Prostate gland (tissue), 2 donors: Measurements from ENCODE around the gene UBALD2. TPM values are rescaled to one million over a fixed set of nuclear protein-coding genes. Genes with fewer than 3 reads are reported as not detected.

Experiments
- DNase-seq: peaks from one replicate; pipeline ENCODE4 v3.0.0-alpha.2; 2019; ENCODE audit warnings: low spot score
- H3K27ac ChIP-seq, 2 donors: fragments of 200-600 bp; sonication (generic); 2 replicates each; pipeline ENCODE4 v1.5.1; 2017 to 2019
- H3K27me3 ChIP-seq: fragments of 200-600 bp; sonication (generic); replicated peaks from 2 replicates; pipeline ENCODE4 v1.5.1; 2019; ENCODE audit not compliant: insufficient read depth
- H3K36me3 ChIP-seq, 2 donors: fragments of 200-600 bp; sonication (generic); 1 replicate in 1 of 2; 2 replicates in 1 of 2; pipeline versions ENCODE4 v1.5.1 to v1.8.1; 2017 to 2019
- H3K4me1 ChIP-seq: fragments of 200-600 bp; sonication (generic); replicated peaks from 2 replicates; pipeline ENCODE4 v1.5.1; 2019
- H3K4me3 ChIP-seq, 2 donors: fragments of 200-600 bp; sonication (generic); 2 replicates each; pipeline ENCODE4 v1.5.1; 2017 to 2019
- H3K9me3 ChIP-seq: fragments of 200-600 bp; sonication (generic); 2 replicates; pipeline ENCODE4 v1.5.1; 2017
- CTCF ChIP-seq, 4 experiments: fragments of 200-600 bp in 2 of 4; fragments of 450-650 bp in 2 of 4; sonication (generic) in 2 of 4; IDR thresholded peaks; 1 replicate in 3 of 4; 2 replicates in 1 of 4; pipeline ENCODE4 v1.5.1; 2016 to 2019; ENCODE audit warnings: antibody characterized with exemption in 4 of 4, mild to moderate bottlenecking in 2 of 4, moderate library complexity in 2 of 4
- POLR2A ChIP-seq: fragments of 450-650 bp; IDR thresholded peaks from one replicate; pipeline ENCODE4 v1.6.1; 2016; ENCODE audit warnings: antibody characterized with exemption, mild to moderate bottlenecking
- POLR2AphosphoS5 ChIP-seq: sonication (generic); formaldehyde crosslinking; IDR thresholded peaks from one replicate; pipeline ENCODE4 v1.6.1; 2017; ENCODE audit warnings: antibody characterized with exemption
- WGBS: methylation state at CpG from one replicate; pipeline ENCODE4 v1.1.5; 2018; 5-methylcytosine and 5-hydroxymethylcytosine counted together
- intact Hi-C: fragments of 100-400 bp; cut with DNase I; formaldehyde crosslinking; loops from one replicate; pipeline ENCODE4 v1.14.2; 2022
- total RNA-seq, 2 donors: library from RNA; depleted of rRNA; stranded (reverse); fragments of >200 nt; gene quantifications; one replicate each; pipeline ENCODE4 v1.1.0, GENCODE V29; 2016

The UBALD2 gene
- total RNA-seq, 2 donors from 2014 or later, result 19.4 to 19.7 TPM

- Histone ChIP-seq H3K9me3 (no peaks in the 10 kb centered on the region), H3K4me1 (no peaks in the 10 kb centered on the region), H3K27ac (no peak overlapping the region), H3K4me3 (no peak overlapping the region), H3K27me3 (no peaks in the 10 kb centered on the region), H3K36me3 (no peaks in the 10 kb centered on the region)
- 82% methylated on average over 7 of the region's 7 CpGs for WGBS
- intact Hi-C loops, result no loop called here
- no peak for DNase-seq
- TF ChIP-seq CTCF (IDR thresholded peaks at IDR 0.05) (no peak), POLR2AphosphoS5 (no peak), POLR2A (no peak)
Observed at GRCh38 chr17:76237859-76238313, 27.3 kb upstream of the UBALD2 start.

- no peak overlapping the region for H3K4me3 ChIP-seq
- no peak overlapping the region for H3K27ac ChIP-seq
- WGBS, result 61% methylated on average over 11 of the region's 11 CpGs
- H3K9me3 ChIP-seq, result no peaks in the 10 kb centered on the region
- DNase-seq, result no peak
- no peaks in the 10 kb centered on the region for H3K27me3 ChIP-seq
- TF ChIP-seq CTCF (IDR thresholded peaks at IDR 0.05) (no peak), POLR2AphosphoS5 (no peak), POLR2A (no peak)
- H3K36me3 ChIP-seq, result no peaks in the 10 kb centered on the region
- intact Hi-C loops, result no loop called here
- H3K4me1 ChIP-seq, result no peaks in the 10 kb centered on the region
Observed at GRCh38 chr17:76238847-76239537, 26.2 kb upstream of the UBALD2 start.

- H3K4me3 ChIP-seq, result peak overlapping the region; percentile 33 to 43
- no peaks in the 10 kb centered on the region for H3K27me3 ChIP-seq
- 7% methylated on average over 58 of the region's 75 CpGs for WGBS
- no peaks in the 10 kb centered on the region for H3K36me3 ChIP-seq
- DNase-seq, result no peak
- intact Hi-C loops, result no loop called here
- TF ChIP-seq CTCF (IDR thresholded peaks at IDR 0.05) (no peak), POLR2AphosphoS5 (no peak), POLR2A (no peak)
- H3K27ac ChIP-seq, result no peak overlapping the region
- H3K9me3 ChIP-seq, result no peaks in the 10 kb centered on the region
- no peaks in the 10 kb centered on the region for H3K4me1 ChIP-seq
Observed at GRCh38 chr17:76239538-76240274, 25.4 kb upstream of the UBALD2 start.

- DNase-seq, result peak; percentile 32
- whole genome bisulfite sequencing, result under 1% methylated on average over 57 of the region's 102 CpGs
- TF ChIP-seq CTCF (IDR thresholded peaks at IDR 0.05) (no peak), POLR2A (peak; percentile 31)
- Histone ChIP-seq H3K36me3 (no peaks in the 10 kb centered on the region), H3K4me1 (no peaks in the 10 kb centered on the region), H3K9me3 (no peaks in the 10 kb centered on the region), H3K4me3 (peak within 1 kb of the TSS; percentile 43 to 53), H3K27ac (no peak within 1 kb of the TSS), H3K27me3 (no peaks in the 10 kb centered on the region)
- intact Hi-C loops, result no loop called here
Observed at GRCh38 chr17:76240461-76241203, 24.5 kb upstream of the UBALD2 start, which contains the start of gene RNF157. TSS of gene RNF157 (minus strand) at chr17:76240493. CDS start at chr17:76240240, 253 bp downstream.
